Stimulated activated memory B cell treated with anti-CD40 and anti-IgM and Interleukin-4, amounts not matched to agents 10 μg/mL and 1 μg/mL and 100 μg/mL, for 72 hours (primary cell): ENCODE data around the gene ACP4.

Experiments
- ATAC-seq: fragments of 150-1000 bp; cut with Tn5 transposase; 2 replicates; pipeline ENCODE4 v1.10.0; 2021
- H3K27ac Mint-ChIP-seq: one replicate; pipeline ENCODE4 v1.8.0; 2022; ENCODE audit warnings: mild to moderate bottlenecking, mixed read lengths
- H3K27me3 Mint-ChIP-seq: one replicate; pipeline ENCODE4 v1.8.0; 2022; ENCODE audit warnings: mixed read lengths
- H3K36me3 Mint-ChIP-seq: one replicate; pipeline ENCODE4 v1.8.0; 2022; ENCODE audit warnings: mixed read lengths
- H3K4me1 Mint-ChIP-seq: one replicate; pipeline ENCODE4 v1.8.0; 2022; ENCODE audit warnings: mixed read lengths
- H3K4me3 Mint-ChIP-seq: one replicate; pipeline ENCODE4 v1.8.0; 2022; ENCODE audit warnings: mild to moderate bottlenecking, moderate library complexity, mixed read lengths
- H3K9me3 Mint-ChIP-seq: one replicate; pipeline ENCODE4 v1.8.0; 2022; ENCODE audit warnings: mixed read lengths

The ACP4 gene

DNA sequence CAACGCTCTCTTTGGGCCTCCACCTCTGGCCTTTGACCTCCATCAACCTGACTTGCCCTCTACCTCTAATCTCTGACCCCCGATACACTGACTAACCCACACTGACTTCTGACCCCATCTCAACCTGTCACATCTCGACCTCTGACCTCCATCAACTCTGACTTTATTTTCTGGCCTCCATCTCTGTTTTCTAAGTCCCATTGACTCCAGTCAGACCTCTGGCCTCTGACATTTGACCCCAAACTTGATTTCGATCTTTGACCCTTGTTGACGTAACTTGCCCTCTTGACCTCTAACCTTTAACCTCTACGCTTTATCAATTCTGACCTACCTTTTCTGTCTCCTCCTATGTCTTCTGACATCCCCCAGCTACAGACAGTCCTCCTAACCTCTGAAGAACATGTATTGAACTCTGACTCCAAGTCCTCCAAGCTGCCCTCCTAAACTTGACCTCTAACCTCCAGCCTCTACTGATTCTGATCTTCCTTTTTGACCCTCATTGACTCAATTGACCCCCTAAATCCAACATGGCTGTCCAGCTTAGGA, 780 bp downstream of the ACP4 start:
- H3K9me3 Mint-ChIP-seq, result no peaks in the 10 kb centered on the region
- peaks cover 9% of the 10 kb centered on the region for H3K27me3 Mint-ChIP-seq
- no peaks in the 10 kb centered on the region for H3K36me3 Mint-ChIP-seq
- H3K4me3 Mint-ChIP-seq, result no peak overlapping the region
- no peak overlapping the region for H3K27ac Mint-ChIP-seq
- H3K4me1 Mint-ChIP-seq, result peaks cover 18% of the 10 kb centered on the region
- no peak for ATAC-seq

DNA sequence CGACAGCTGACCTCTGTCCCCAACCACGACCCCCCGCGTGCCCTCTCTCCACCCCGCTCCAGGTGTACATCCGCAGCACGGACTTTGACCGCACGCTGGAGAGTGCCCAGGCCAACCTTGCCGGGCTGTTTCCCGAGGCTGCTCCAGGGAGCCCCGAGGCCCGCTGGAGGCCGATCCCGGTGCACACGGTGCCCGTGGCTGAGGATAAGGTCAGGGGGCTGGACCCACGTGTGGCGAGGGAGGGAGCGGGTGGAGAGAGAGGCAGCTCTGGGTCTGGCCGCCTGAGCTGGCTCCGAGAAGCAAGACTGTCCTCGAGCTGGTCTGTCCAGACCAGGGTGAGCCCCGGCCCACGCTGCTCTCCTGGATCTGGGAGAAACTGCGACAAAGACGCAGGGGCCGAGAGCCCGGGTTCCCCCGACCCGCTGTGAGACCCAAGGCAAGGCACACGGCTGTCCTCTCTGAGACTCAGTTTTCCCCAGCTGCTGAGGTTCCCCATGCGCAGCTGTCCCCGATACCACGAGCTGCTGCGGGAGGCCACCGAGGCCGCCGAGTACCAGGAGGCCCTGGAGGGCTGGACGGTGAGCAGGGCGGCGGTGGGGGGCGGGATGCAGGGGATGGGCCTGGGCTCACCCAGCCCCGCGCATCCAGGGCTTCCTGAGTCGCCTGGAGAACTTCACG, 1.5 kb downstream of the ACP4 start:
- Mint-ChIP-seq H3K27me3 (peaks cover 9% of the 10 kb centered on the region), H3K27ac (no peak overlapping the region)

DNA sequence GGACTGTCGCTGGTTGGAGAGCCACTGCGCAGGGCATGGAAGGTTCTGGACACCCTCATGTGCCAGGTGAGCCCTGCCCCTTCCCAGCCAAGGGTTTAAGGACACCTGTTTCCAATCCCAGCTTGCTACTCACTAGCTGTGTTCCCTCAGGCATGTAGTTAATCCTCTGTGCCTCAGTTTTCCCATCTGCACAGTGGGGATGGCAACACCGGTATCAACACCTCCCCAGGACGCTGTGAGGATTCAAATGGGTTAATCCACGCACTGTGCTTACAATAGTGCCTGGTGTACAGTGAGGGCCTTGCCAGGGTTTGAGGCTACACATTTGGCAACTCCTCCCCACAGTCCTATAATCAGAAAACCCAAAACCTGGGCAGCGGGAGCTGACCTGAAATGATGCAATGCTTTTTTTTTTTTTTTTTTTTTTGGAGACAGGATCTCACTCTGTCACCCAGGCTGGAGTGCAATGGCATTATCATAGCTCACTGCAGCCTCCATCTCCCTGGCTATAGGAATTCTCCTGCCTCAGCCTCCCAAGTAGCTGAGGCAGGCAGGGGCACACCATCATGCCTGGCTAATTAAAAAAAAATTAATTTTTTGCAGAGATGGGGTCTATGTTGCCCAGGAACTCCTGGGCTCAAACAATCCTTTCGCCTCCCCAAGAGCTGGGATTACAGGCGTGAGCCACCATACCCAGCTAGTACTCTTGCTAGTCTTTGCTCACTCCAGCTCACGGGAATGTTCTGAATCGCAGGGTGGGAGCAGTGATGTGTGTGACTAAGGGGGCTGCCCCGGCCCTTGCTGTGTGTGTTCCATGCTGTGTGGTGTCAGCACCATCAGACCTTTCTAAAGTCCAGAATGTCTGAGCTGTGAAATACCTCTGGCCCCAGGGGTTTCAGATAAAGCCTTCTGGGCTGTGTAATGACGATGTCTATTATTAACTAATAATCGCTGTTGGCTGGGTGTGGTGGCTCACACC, 2.3 kb downstream of the ACP4 start:
- Mint-ChIP-seq H3K4me1 (peaks cover 18% of the 10 kb centered on the region), H3K4me3 (no peak overlapping the region), H3K27ac (no peak overlapping the region), H3K9me3 (no peaks in the 10 kb centered on the region), H3K36me3 (peaks cover 8% of the 10 kb centered on the region), H3K27me3 (peaks cover 9% of the 10 kb centered on the region)
- no peak for ATAC-seq

More for the DNA sequence above, 1.5 kb downstream of the ACP4 start:
- H3K4me1 Mint-ChIP-seq, result peaks cover 18% of the 10 kb centered on the region
- no peaks in the 10 kb centered on the region for H3K9me3 Mint-ChIP-seq
- no peak for ATAC-seq
- H3K4me3 Mint-ChIP-seq, result no peak overlapping the region
- H3K36me3 Mint-ChIP-seq, result no peaks in the 10 kb centered on the region

DNA sequence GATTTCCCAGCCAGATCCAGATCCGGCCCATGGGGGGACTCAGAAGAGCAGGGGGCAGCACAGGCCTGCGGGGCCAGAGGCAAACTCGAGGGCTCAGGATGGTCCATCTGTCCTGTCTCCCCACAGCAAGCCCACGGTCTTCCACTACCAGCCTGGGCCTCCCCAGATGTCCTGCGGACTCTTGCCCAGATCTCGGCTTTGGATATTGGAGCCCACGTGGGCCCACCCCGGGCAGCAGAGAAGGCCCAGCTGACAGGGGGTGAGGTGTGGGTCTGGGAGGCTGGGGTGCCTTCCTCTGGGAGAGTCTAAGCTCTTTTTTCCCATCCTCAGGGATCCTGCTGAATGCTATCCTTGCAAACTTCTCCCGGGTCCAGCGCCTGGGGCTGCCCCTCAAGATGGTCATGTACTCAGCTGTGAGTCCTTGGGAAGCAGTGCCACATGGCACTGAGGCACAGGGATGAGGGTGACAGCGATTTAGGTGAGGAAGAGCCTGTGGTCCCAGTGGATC, 3.4 kb downstream of the ACP4 start:
- no peak overlapping the region for H3K27ac Mint-ChIP-seq
- H3K27me3 Mint-ChIP-seq, result peaks cover 9% of the 10 kb centered on the region
- peak; percentile 3 for ATAC-seq
- no peak overlapping the region for H3K4me3 Mint-ChIP-seq
- H3K36me3 Mint-ChIP-seq, result peaks cover 16% of the 10 kb centered on the region
- H3K9me3 Mint-ChIP-seq, result no peaks in the 10 kb centered on the region
- peaks cover 18% of the 10 kb centered on the region for H3K4me1 Mint-ChIP-seq

DNA sequence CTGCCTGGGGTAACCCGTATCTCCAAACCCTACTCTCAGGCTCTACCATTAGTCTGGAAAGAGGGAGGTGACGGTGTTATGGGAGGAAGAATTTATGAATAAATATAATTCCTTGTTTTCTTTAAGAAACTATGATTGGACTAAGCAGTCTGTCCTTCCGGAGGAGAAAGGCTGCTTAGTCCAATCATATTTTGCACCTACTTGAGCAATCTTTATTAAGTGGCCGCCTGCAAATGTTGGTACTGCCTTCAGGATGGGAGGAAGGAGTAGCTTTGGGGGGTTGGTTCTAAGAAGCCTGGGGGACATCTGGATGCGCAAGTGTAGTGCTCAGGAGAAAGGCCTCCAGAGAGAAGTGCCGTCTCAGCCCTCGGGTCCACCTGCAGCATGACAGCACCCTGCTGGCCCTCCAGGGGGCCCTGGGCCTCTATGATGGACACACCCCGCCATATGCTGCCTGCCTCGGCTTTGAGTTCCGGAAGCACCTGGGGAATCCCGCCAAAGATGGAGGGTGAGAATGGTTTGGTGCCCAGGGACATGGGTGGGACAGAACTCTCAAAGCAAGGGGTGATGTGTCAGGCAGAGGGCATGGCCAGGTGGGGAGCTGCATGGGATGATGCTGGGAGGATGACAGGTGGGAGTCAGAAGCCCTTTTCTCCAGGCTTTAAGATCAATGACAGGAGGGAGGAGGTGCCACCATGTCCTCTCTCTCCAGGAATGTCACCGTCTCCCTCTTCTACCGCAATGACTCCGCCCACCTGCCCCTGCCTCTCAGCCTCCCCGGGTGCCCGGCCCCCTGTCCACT, 4.1 kb downstream of the ACP4 start:
- H3K27ac Mint-ChIP-seq, result no peak overlapping the region
- ATAC-seq, result peak; percentile 53

DNA sequence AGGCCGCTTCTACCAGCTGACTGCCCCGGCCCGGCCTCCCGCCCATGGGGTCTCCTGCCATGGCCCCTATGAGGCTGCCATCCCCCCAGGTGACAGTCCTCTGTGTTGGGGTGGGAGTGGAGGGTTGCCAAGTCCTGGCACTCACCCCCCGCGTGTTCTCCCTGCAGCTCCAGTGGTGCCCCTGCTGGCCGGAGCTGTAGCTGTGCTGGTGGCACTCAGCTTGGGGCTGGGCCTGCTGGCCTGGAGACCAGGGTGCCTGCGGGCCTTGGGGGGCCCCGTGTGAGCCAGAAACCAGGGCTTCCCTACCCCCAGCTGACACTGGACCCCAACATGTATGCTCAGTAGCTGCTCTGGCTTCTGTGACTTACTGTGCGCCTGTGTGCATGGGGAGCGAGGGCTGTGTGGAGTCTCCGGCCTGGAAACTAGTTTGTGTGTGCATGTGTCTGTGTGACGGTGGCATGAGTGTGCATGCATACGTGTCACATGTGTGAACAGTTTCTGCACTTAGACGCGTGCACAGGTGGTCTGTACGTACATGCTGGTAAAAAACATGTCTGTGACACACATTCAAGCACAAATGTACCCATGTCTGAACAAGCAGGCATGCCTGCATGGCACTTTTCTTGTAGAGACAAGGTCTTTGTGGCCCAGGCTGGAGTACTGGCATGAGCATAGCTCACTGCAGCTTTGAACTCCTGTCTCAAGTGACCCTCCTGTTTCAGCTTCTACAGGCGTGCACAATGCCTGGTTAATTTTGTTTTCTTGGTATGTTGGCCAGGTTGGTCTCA, 4.9 kb downstream of the ACP4 start:
- peaks cover 21% of the 10 kb centered on the region for H3K4me1 Mint-ChIP-seq
- H3K27me3 Mint-ChIP-seq, result peaks cover 9% of the 10 kb centered on the region
- no peak overlapping the region for H3K27ac Mint-ChIP-seq
- ATAC-seq, result peak; percentile 18
- H3K36me3 Mint-ChIP-seq, result peaks cover 24% of the 10 kb centered on the region
- H3K9me3 Mint-ChIP-seq, result no peaks in the 10 kb centered on the region
- no peak overlapping the region for H3K4me3 Mint-ChIP-seq

More for the DNA sequence above, 4.1 kb downstream of the ACP4 start:
- peaks cover 16% of the 10 kb centered on the region for H3K36me3 Mint-ChIP-seq
- peaks cover 18% of the 10 kb centered on the region for H3K4me1 Mint-ChIP-seq
- H3K27me3 Mint-ChIP-seq, result peaks cover 9% of the 10 kb centered on the region
- no peaks in the 10 kb centered on the region for H3K9me3 Mint-ChIP-seq
- no peak overlapping the region for H3K4me3 Mint-ChIP-seq

DNA sequence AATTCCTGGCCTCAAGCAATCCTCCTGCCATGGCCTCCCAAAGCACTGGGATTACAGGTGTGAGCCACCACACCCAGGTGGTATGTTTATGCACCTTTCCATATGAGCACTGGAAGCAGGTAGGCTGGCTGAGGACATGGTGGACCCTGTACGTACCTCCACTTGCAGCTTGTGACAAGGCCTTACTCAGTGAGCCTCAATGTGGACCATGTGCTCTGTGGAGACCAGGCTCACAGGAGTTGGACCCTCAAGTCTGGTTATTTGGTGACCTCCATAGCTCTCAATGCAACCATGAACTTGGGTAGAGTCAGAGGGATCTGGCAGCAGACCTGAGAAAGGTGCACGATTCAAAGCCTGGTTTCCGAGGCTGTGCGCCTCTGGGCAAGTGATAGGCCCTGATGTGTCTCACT, 5.5 kb downstream of the ACP4 start:
- no peak overlapping the region for H3K27ac Mint-ChIP-seq
- peaks cover 25% of the 10 kb centered on the region for H3K4me1 Mint-ChIP-seq
- H3K9me3 Mint-ChIP-seq, result no peaks in the 10 kb centered on the region
- ATAC-seq, result no peak
- H3K27me3 Mint-ChIP-seq, result peaks cover 9% of the 10 kb centered on the region
- peaks cover 28% of the 10 kb centered on the region for H3K36me3 Mint-ChIP-seq
- no peak overlapping the region for H3K4me3 Mint-ChIP-seq

DNA sequence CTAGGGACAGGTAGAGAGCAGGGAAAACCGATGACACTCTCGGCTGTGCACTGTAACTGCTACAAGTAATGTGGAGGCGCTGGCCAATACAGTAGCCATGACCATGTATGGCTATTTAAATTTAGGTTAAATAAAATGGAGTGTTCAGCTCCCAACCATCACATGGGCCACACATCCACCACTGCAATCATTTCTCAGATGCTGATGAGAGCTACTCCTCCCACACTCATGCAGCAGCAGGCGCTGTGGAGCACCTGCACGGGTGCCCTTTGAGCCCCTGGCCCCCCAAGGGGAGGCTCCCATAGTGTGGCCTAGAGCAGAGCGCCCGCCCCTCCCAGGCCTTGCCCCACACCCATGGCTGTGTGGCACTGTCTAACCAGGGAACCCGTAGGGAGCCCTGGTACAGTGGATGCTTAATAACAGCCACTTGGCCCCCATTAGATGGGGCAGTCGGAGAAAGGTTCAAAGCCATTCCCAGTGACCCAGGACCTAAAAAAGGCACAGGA, 6.0 kb downstream of the ACP4 start:
- no peak overlapping the region for H3K27ac Mint-ChIP-seq
- no peak for ATAC-seq

DNA sequence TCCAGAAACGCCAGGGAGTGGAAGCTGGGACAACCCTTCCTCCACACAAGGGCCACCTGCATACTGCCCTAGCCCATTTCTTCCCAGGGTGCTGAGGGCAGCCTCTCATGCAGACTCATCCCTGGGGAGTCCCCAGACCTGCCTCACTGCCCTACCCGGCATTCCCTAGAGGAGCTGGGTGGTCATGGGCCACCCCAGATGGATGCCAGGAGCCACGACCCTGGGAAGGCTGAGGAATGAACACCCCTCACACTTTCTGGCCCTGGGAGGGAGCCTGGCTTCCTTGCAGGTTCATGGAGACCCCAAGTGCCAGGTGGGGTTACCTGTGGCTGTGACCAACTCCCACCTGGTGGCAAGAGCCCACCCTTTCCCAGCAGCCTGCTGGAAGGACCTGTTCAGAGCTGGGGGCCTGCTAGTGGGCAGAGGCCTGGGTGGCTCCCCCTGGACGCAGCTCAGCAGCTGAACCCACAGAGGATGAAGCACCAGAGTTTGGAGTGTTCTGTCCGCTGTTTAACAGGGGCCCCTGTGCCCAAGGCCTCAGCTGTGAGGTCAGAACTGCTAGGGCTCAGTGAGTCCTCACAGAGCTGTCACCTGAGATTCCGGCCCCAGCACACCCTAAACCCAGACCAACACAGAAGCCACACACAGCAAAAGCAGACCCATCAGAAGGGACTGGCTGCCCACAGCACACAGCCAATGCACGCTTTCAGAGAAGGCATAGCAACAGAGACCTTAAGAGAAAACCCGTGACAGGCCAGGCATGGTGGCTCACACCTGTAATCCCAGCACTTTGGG, 6.6 kb downstream of the ACP4 start:
- Mint-ChIP-seq H3K27ac (no peak overlapping the region), H3K9me3 (no peaks in the 10 kb centered on the region), H3K4me3 (no peak overlapping the region), H3K27me3 (no peaks in the 10 kb centered on the region), H3K4me1 (peaks cover 26% of the 10 kb centered on the region), H3K36me3 (peaks cover 35% of the 10 kb centered on the region)
- ATAC-seq, result no peak

More for the DNA sequence above, 6.0 kb downstream of the ACP4 start:
- Mint-ChIP-seq H3K27me3 (peaks cover 4% of the 10 kb centered on the region), H3K9me3 (no peaks in the 10 kb centered on the region), H3K4me3 (no peak overlapping the region), H3K4me1 (peaks cover 25% of the 10 kb centered on the region), H3K36me3 (peaks cover 32% of the 10 kb centered on the region)

DNA sequence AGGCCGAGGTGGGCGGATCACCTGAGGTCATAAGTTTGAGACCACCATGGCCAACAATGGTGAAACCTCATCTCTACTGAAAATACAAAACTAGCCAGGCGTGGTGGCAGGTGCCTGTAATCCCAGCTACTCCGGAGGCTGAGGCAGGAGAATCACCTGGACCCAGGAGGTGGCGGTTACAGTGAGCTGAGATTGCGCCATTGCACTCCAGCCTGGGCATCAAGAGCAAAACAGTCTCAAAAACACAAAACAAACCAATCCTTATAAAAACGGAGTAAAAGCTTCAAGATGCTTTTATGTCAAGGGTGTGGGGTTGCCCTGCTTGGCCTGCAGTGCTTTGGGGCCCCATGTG, 7.2 kb downstream of the ACP4 start:
- peaks cover 35% of the 10 kb centered on the region for H3K36me3 Mint-ChIP-seq
- no peaks in the 10 kb centered on the region for H3K27me3 Mint-ChIP-seq
- H3K4me3 Mint-ChIP-seq, result no peak overlapping the region
- no peak overlapping the region for H3K27ac Mint-ChIP-seq
- H3K4me1 Mint-ChIP-seq, result peaks cover 31% of the 10 kb centered on the region
- ATAC-seq, result no peak
- H3K9me3 Mint-ChIP-seq, result no peaks in the 10 kb centered on the region

DNA sequence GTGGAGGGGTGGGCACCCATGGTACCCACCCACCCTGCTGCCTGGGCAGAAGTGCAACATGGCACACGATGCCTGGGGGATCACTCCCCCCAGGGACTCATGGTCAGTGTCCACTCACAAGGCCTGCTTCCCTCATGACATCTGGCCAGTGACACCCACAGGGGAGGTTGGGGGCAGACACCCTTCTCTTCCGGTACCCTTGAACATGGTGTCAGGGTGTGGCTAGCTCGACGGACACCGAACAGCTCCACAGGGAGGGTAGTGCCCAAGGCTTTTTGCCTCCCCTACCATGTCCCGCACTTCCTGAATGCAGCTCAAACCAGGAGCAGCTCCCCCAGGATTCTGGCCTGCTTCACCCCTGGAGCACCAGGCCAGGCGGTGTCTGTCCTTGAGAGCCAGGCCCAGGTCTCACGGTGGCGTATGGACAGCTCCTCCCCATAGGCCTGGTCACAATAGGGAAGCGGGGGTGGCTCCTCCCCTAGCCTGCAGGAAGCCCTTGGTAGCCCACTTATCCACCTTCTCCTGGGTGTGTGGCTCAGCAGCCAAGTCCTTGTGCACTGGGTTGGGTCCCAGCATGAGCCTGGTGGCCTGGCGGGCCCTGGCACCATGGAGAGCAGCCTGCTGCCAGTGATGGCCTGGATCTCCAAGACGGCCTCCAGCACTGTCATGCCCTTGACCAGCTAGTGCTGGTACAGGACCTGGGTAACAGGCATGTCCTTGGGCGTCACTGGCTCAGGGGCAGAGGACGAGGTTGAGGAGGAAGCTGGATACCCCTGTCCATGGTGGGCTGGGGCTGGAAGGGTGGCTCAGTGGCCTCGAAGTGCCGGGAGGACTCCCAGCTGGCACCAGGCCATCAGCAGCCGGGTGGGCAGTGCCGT, 7.8 kb downstream of the ACP4 start:
- no peak overlapping the region for H3K4me3 Mint-ChIP-seq
- H3K36me3 Mint-ChIP-seq, result peaks cover 35% of the 10 kb centered on the region
- no peaks in the 10 kb centered on the region for H3K27me3 Mint-ChIP-seq
- H3K27ac Mint-ChIP-seq, result no peak overlapping the region
- peaks cover 37% of the 10 kb centered on the region for H3K4me1 Mint-ChIP-seq
- no peaks in the 10 kb centered on the region for H3K9me3 Mint-ChIP-seq
- no peak for ATAC-seq

DNA sequence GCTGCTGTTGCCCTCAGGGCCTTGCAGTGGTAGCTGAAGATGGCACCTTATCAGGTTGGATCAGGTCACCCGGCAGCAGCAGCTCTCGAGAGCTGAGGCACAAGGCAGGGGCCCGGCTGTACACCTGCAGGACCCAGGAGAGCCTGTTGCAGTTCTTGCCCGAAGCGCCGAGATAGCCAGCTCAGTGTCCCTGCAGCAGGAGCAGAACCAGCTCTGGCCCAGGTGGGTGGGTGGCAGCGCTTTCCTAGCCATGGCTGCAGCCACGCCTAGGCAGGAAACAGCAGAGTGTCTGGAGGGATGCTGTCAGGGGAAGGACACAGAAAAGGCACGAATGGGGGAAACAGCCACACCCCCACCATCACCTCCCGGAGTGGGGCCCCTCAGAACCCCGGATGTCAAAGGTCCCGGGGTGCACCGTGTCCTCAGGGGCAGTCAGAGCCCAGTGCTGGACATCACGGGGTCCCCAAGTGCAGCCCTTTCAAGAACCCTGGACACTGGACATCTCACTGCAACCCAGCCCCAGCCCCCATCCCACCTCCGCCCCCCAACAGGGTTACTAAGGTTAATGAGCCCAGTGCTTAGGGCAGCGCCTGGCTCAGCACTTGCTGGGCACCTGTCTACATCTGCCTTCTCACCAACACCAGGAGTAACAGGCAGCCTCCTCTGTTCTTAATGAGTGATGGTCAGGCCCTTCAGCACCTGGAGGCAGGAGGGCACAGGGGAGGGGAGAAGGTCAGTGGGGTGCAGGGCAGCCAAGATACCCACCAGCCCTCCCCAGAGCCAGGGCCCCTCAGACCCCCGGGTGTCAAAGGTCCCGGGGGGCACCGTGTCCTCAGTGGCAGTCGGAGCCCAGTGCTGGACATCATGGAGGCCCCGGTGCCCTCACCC, 8.7 kb downstream of the ACP4 start:
- H3K4me3 Mint-ChIP-seq, result no peak overlapping the region
- no peaks in the 10 kb centered on the region for H3K9me3 Mint-ChIP-seq
- peaks cover 35% of the 10 kb centered on the region for H3K36me3 Mint-ChIP-seq
- peaks cover 43% of the 10 kb centered on the region for H3K4me1 Mint-ChIP-seq
- no peak for ATAC-seq
- no peaks in the 10 kb centered on the region for H3K27me3 Mint-ChIP-seq
- H3K27ac Mint-ChIP-seq, result no peak overlapping the region
